ENCODE results near the gene BPGM. TPM values are rescaled to one million over a fixed set of nuclear protein-coding genes. Genes with fewer than 3 reads are reported as not detected.

Gene BPGM
- total RNA-seq, 1 donor from 2014 or later = 49.7 TPM

GRCh38 chr7:134618756-134619530 lies 27.7 kb upstream of the BPGM start:
- Histone ChIP-seq H3K9ac (no peak overlapping the region), H3K4me2 (no peak overlapping the region)
- TF ChIP-seq CTCF (IDR thresholded peaks at IDR 0.05) (no peak), EZH2 (IDR thresholded peaks at IDR 0.05) (no peak), EZH2phosphoT487 (IDR thresholded peaks at IDR 0.05) (no peak)

GRCh38 chr7:134619627-134620331 lies 26.9 kb upstream of the BPGM start:
- H3K4me2 ChIP-seq = no peak overlapping the region
- H3K79me2 ChIP-seq (ENCODE audit: low read depth) = no peaks in the 10 kb centered on the region
- H3K27me3 ChIP-seq = no peaks in the 10 kb centered on the region
- no peak overlapping the region for H2AFZ ChIP-seq (replicated peaks)
- no peaks in the 10 kb centered on the region for H3F3A ChIP-seq (ENCODE audit: low read depth)
- Mint-ChIP-seq H3K27ac (no peak overlapping the region), H3K4me3 (no peak overlapping the region), H3K36me3 (no peaks in the 10 kb centered on the region), H3K27me3 (ENCODE audit: insufficient read depth, low read depth) (peaks cover 2% of the 10 kb centered on the region), H3K4me1 (no peaks in the 10 kb centered on the region), H3K9me3 (no peaks in the 10 kb centered on the region)
- no peaks in the 10 kb centered on the region for H3K4me1 ChIP-seq
- no peaks in the 10 kb centered on the region for H3K36me3 ChIP-seq
- no peak for TF ChIP-seq CTCF (IDR thresholded peaks at IDR 0.05)
- H3K4me3 ChIP-seq = no peak overlapping the region
- no peaks in the 10 kb centered on the region for H4K20me1 ChIP-seq (ENCODE audit: low read depth)
- DNase-seq (ENCODE audit: low spot score) = no peak
- H3K9ac ChIP-seq = no peak overlapping the region
- H3K27ac ChIP-seq = no peak overlapping the region
- no peaks in the 10 kb centered on the region for H3K9me3 ChIP-seq (ENCODE audit: low read depth)

More at GRCh38 chr7:134618756-134619530, 27.7 kb upstream of the BPGM start:
- H3K27me3 Mint-ChIP-seq (ENCODE audit: insufficient read depth, low read depth) = peaks cover 2% of the 10 kb centered on the region
- Histone ChIP-seq H3K4me1 (no peaks in the 10 kb centered on the region), H4K20me1 (ENCODE audit: low read depth) (no peaks in the 10 kb centered on the region), H2AFZ (replicated peaks) (no peak overlapping the region), H3K79me2 (ENCODE audit: low read depth) (no peaks in the 10 kb centered on the region), H3K4me3 (no peak overlapping the region), H3K27ac (no peak overlapping the region), H3K36me3 (no peaks in the 10 kb centered on the region), H3F3A (ENCODE audit: low read depth) (no peaks in the 10 kb centered on the region), H3K9me3 (ENCODE audit: low read depth) (no peaks in the 10 kb centered on the region), H3K27me3 (no peaks in the 10 kb centered on the region)
- no peak overlapping the region for H3K4me3 Mint-ChIP-seq
- no peak for DNase-seq (ENCODE audit: low spot score)
- no peak overlapping the region for H3K27ac Mint-ChIP-seq
- no peaks in the 10 kb centered on the region for H3K36me3 Mint-ChIP-seq
- H3K9me3 Mint-ChIP-seq = no peaks in the 10 kb centered on the region
- no peaks in the 10 kb centered on the region for H3K4me1 Mint-ChIP-seq

- no peak overlapping the region for H3K4me3 Mint-ChIP-seq
- H3K9me3 ChIP-seq (ENCODE audit: low read depth) = no peaks in the 10 kb centered on the region
- H3K9me3 Mint-ChIP-seq = no peaks in the 10 kb centered on the region
- no peak for TF ChIP-seq EZH2phosphoT487 (IDR thresholded peaks at IDR 0.05)
- no peak for TF ChIP-seq EZH2 (IDR thresholded peaks at IDR 0.05)
- TF ChIP-seq CTCF (IDR thresholded peaks at IDR 0.05) = no peak
- peaks cover 17% of the 10 kb centered on the region for H3K27me3 ChIP-seq
- H3K4me2 ChIP-seq = no peak overlapping the region
- no peak overlapping the region for H3K9ac ChIP-seq
- no peaks in the 10 kb centered on the region for H3K4me1 ChIP-seq
- no peak overlapping the region for H3K27ac ChIP-seq
- no peaks in the 10 kb centered on the region for H3K36me3 Mint-ChIP-seq
- no peak overlapping the region for H3K27ac Mint-ChIP-seq
- H3K27me3 Mint-ChIP-seq (ENCODE audit: insufficient read depth, low read depth) = no peaks in the 10 kb centered on the region
- no peaks in the 10 kb centered on the region for H3F3A ChIP-seq (ENCODE audit: low read depth)
- no peaks in the 10 kb centered on the region for H3K4me1 Mint-ChIP-seq
- H3K36me3 ChIP-seq = no peaks in the 10 kb centered on the region
- H3K79me2 ChIP-seq (ENCODE audit: low read depth) = no peaks in the 10 kb centered on the region
- no peak overlapping the region for H2AFZ ChIP-seq (replicated peaks)
- H3K4me3 ChIP-seq = no peak overlapping the region
- DNase-seq (ENCODE audit: low spot score) = no peak
- H4K20me1 ChIP-seq (ENCODE audit: low read depth) = no peaks in the 10 kb centered on the region
These were observed 24.2 kb upstream of the BPGM start for GRCh38 chr7:134622303-134622995.
